Endothelial cell of umbilical vein (primary cell): ENCODE results near the gene RWDD2A. TPM values are rescaled to one million over a fixed set of nuclear protein-coding genes. Genes with fewer than 3 reads are reported as not detected.

Experiments
- BruUV-seq: library from RNA; stranded (reverse); fragments of 400-500 nt; replicated peaks from 2 replicates; lab custom pipeline; 2021; lab: Mats Ljungman, UMichigan
- CTCF ChIA-PET: fragments of 300-600, 350-600 bp; sonication (Branson Sonifier 250); formaldehyde crosslinking; loops from one replicate; lab custom pipeline; 2021; ENCODE audit warnings: antibody characterized with exemption, inconsistent platforms; lab: Charles Lee
- POLR2A ChIA-PET: fragments of 300-600, 350-600 bp; sonication (Branson Sonifier 250); formaldehyde crosslinking; loops from one replicate; lab custom pipeline; 2021; ENCODE audit warnings: antibody characterized with exemption, inconsistent platforms; lab: Charles Lee
- DNase-seq: peaks from one replicate; pipeline ENCODE4 v3.0.0-alpha.2; 2011; ENCODE audit warnings: low read depth, low spot score
- FAIRE-seq: peaks from 2 replicates; lab custom pipeline; 2011; peaks lifted over from hg19 to GRCh38; lab: Jason Lieb, UNC
- H2AFZ ChIP-seq: 2 replicates; pipeline ENCODE4 v1.6.0; 2012; ENCODE audit warnings: low read depth, low read length, control low read depth, inconsistent platforms
- H3K27ac ChIP-seq: 2 replicates; pipeline ENCODE4 v1.5.1; 2011; ENCODE audit warnings: low read depth, mild to moderate bottlenecking, control low read depth, low read length, moderate library complexity; ENCODE audit not compliant: insufficient read depth
- H3K27me3 ChIP-seq, 2 experiments: 2 replicates each; pipeline versions ENCODE4 v1.6.0 to v1.6.1; 2011; ENCODE audit warnings: low read length in 2 of 2, mixed read lengths in 1 of 2; ENCODE audit not compliant: control insufficient read depth in 2 of 2, insufficient read depth in 2 of 2
- H3K36me3 ChIP-seq, 2 experiments: 2 replicates in 1 of 2; 3 replicates in 1 of 2; pipeline ENCODE4 v1.5.1; 2011; ENCODE audit warnings: low read length in 2 of 2, mild to moderate bottlenecking in 1 of 2, moderate library complexity in 1 of 2; ENCODE audit not compliant: control insufficient read depth in 2 of 2, insufficient read depth in 2 of 2; ENCODE audit errors: extremely low read depth in 1 of 2
- H3K4me1 ChIP-seq: 3 replicates; pipeline ENCODE4 v1.5.1; 2011; ENCODE audit warnings: mild to moderate bottlenecking, low read length; ENCODE audit not compliant: control insufficient read depth, insufficient read depth; ENCODE audit errors: extremely low read depth
- H3K4me2 ChIP-seq: 2 replicates; pipeline ENCODE4 v1.6.1; 2011; ENCODE audit warnings: low read length, control low read depth, mixed read lengths; ENCODE audit not compliant: insufficient read depth
- H3K4me3 ChIP-seq, 3 experiments: fragments of 200-600 bp in 1 of 3; sonication (generic), shearing (Covaris generic) in 1 of 3; replicated peaks in 1 of 3; 2 replicates each; pipeline ENCODE4 v1.5.1; 2011 to 2016; ENCODE audit warnings: control low read depth in 3 of 3, low read length in 3 of 3, mild to moderate bottlenecking in 2 of 3, inconsistent platforms in 1 of 3, low read depth in 1 of 3, moderate library complexity in 1 of 3; ENCODE audit not compliant: insufficient read depth in 1 of 3
- H3K79me2 ChIP-seq: 2 replicates; pipeline ENCODE4 v1.6.0; 2012; ENCODE audit warnings: low read length, inconsistent platforms; ENCODE audit not compliant: control insufficient read depth, insufficient read depth
- H3K9ac ChIP-seq: replicated peaks from 2 replicates; pipeline ENCODE3; 2011; ENCODE audit warnings: low read length, control low read depth; ENCODE audit not compliant: insufficient read depth; ENCODE audit errors: extremely low read depth
- H3K9me1 ChIP-seq: replicated peaks from 3 replicates; pipeline ENCODE4 v1.6.0; 2011; ENCODE audit warnings: mild to moderate bottlenecking, low read length; ENCODE audit not compliant: control insufficient read depth, insufficient read depth; ENCODE audit errors: extremely low read depth
- H3K9me3 ChIP-seq: replicated peaks from 2 replicates; pipeline ENCODE4 v1.5.1; 2012; ENCODE audit warnings: low read length, inconsistent platforms; ENCODE audit not compliant: control insufficient read depth, insufficient read depth
- H4K20me1 ChIP-seq: replicated peaks from 2 replicates; pipeline ENCODE3; 2011; ENCODE audit warnings: mild to moderate bottlenecking, low read length; ENCODE audit not compliant: control insufficient read depth, insufficient read depth; ENCODE audit errors: extremely low read depth
- CTCF ChIP-seq, 2 donors: IDR thresholded peaks; 1 replicate in 1 of 2; 2 replicates in 1 of 2; pipeline ENCODE4 v1.5.1; 2011; ENCODE audit warnings: low read length in 2 of 2, mild to moderate bottlenecking in 2 of 2, moderate library complexity in 2 of 2, control low read depth in 1 of 2, inconsistent platforms in 1 of 2, low read depth in 1 of 2; ENCODE audit not compliant: insufficient read depth in 1 of 2; ENCODE audit errors: extremely low read depth in 1 of 2
- EZH2 ChIP-seq: IDR thresholded peaks from 2 replicates; pipeline ENCODE4 v1.6.1; 2012; ENCODE audit warnings: borderline replicate concordance, low read depth, mild to moderate bottlenecking, moderate library complexity, low read length, inconsistent platforms; ENCODE audit not compliant: severe bottlenecking
- FOS ChIP-seq: IDR thresholded peaks from 2 replicates; pipeline ENCODE4 v1.6.1; 2011; ENCODE audit warnings: mild to moderate bottlenecking, low read length, moderate library complexity, borderline replicate concordance; ENCODE audit not compliant: insufficient read depth
- GATA2 ChIP-seq: IDR thresholded peaks from 2 replicates; pipeline ENCODE4 v1.7.0; 2011; ENCODE audit warnings: low read depth, mild to moderate bottlenecking, moderate library complexity, mixed read lengths, low read length; ENCODE audit not compliant: insufficient read length, insufficient read depth
- JUN ChIP-seq: IDR thresholded peaks from 2 replicates; pipeline ENCODE4 v1.6.1; 2011; ENCODE audit warnings: borderline replicate concordance, low read depth; ENCODE audit not compliant: insufficient read length, insufficient read depth
- MAX ChIP-seq: IDR thresholded peaks from 2 replicates; pipeline ENCODE4 v1.6.1; 2011; ENCODE audit not compliant: insufficient read depth, insufficient read length
- MYC ChIP-seq: IDR thresholded peaks from one replicate; pipeline ENCODE4 v1.6.1; 2011; ENCODE audit warnings: mild to moderate bottlenecking, low read depth, low read length
- POLR2A ChIP-seq: IDR thresholded peaks from 2 replicates; pipeline ENCODE4 v1.6.1; 2012; ENCODE audit warnings: low read depth, mild to moderate bottlenecking, control low read depth, low read length
- POLR2AphosphoS5 ChIP-seq: IDR thresholded peaks from 2 replicates; pipeline ENCODE4 v1.6.1; 2012; ENCODE audit warnings: low read depth, mild to moderate bottlenecking, control low read depth, low read length, moderate library complexity; ENCODE audit not compliant: insufficient read depth
- dilution Hi-C: fragments of 300-500 bp; cut with MboI; formaldehyde crosslinking; loops from one replicate; pipeline ENCODE4 v1.15.0; 2019; ENCODE audit warnings: low sequenced_read_pairs; ENCODE audit not compliant: extremely low pct_ligation_motif_present
- intact Hi-C: fragments of 100-400 bp; cut with micrococcal nuclease; formaldehyde crosslinking; loops from one replicate; pipeline ENCODE4 v1.10.0; 2022
- polyA plus RNA-seq, 4 experiments: library from polyadenylated mRNA; depleted of rRNA in 3 of 4; stranded (reverse) in 3 of 4; unstranded in 1 of 4; fragments of >200 nt; gene quantifications; 2 replicates each; pipeline versions ENCODE4 v1.2.1 to v1.2.3, GENCODE V29; 2011 to 2012; ENCODE audit warnings: missing spikeins in 1 of 4
- total RNA-seq: library from RNA; stranded (reverse); gene quantifications from 2 replicates; pipeline ENCODE4 v1.2.3, GENCODE V29; 2021

Gene RWDD2A
- total and polyA plus RNA-seq, 2 donors (not counting 3 experiments of a cell fraction or from before 2014, with no cell fraction given): 3.2 to 4.5 TPM

DNA sequence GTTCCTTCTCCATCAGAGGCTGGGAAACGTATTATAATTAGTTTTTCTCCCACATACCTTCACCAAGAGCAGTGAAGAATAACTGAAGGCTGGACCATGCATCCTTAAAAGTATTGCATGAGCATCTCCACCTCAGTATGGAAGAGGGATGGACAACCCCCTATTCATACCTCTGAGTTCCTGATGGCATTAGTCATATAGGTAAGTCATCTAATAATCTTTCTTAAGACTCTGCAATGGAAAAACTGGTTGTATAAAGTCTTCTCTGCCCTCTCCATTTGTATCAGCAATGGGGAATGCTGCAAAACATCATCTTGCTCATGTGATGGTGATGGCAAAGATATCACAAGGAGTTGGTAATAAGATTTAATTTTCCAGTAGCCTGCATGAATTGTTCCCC lies 24.6 kb upstream of the RWDD2A start:
- Histone ChIP-seq H3K36me3 (peaks cover 21 to 45% of the 10 kb centered on the region in 2 experiments), H3K4me3 (no peak overlapping the region), H3K27ac (no peak overlapping the region), H3K4me2 (no peak overlapping the region), H3K9me3 (no peaks in the 10 kb centered on the region), H3K9me1 (no peaks in the 10 kb centered on the region), H3K27me3 (no peaks in the 10 kb centered on the region), H3K79me2 (no peaks in the 10 kb centered on the region), H3K9ac (no peak overlapping the region), H4K20me1 (peaks cover 2% of the 10 kb centered on the region), H3K4me1 (no peaks in the 10 kb centered on the region), H2AFZ (no peak overlapping the region)
- DNase-seq (no peak), FAIRE-seq (no peak)
- CTCF ChIA-PET: interaction anchor here (3.3 to 4.0 kb wide), 2 partner anchors 47 to 101 kb away, joined by 7 to 18 read pairs; partner anchors contain the start of gene DOP1A
- dilution Hi-C loops (no loop called here), intact Hi-C loops (loop anchor here (2.0 kb wide), 2 partner anchors 14 to 46 kb away; no protein-coding TSS in a partner anchor)
- no peak for TF ChIP-seq EZH2
- no peak for TF ChIP-seq MAX
- no peak for TF ChIP-seq MYC
- no peak for TF ChIP-seq POLR2AphosphoS5
- TF ChIP-seq CTCF (IDR thresholded peaks at IDR 0.05; ENCODE audit: extremely low read depth in 1 of 2, insufficient read depth in 1 of 2, low read depth in 1 of 2, low read length in 2 of 2): no peak
- no peak for TF ChIP-seq GATA2
- TF ChIP-seq POLR2A: no peak
- TF ChIP-seq FOS: no peak
- TF ChIP-seq JUN: no peak
- no TSS peak for BruUV-seq
- POLR2A ChIA-PET: no interaction called here
